NCI-H524 treated with DMSO at 0.1 percent for 48 hours (cell line): ENCODE data around the gene HEATR5A.
"Not testable (repeated sequence)": the region's sequence is repeated elsewhere in the genome, so short reads cannot be mapped to it uniquely, and the experiment has no call there.

Experiments
- DNase-seq: peaks from one replicate; lab custom pipeline; 2025; lab: John Stamatoyannopoulos, UW

Gene HEATR5A

DNA sequence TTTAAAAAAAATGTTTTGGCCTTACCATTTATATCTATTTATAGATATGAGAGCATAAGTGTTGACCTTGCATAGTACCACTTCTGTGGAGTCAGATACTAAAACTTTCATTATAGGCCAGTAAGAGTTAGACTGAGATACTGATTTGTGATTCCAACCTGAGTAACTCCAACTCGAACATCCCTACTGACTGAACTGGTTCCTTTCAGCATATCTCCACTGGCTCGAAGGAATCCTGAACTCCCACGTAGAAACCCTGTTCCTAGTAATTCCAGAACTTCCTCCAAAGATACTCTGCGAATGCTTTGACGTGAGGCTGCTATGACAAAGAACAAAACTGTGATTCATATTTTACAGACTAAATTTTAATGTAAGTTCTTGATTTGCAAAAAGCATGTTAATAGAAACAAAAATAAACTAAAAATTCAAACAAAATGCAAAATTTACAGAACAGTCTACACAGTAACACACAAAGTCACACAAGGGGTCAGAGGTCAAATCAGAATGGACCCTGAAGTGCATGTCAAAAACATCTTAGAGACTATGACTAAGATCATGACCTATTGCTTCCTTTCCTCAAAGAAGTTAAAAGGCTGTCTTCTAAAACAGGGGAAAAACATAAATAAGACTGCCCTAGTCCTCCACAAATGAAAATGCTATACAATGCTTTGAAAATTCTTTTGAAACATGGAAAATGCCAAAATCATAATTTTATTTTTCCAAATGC is 31.5 kb downstream of the HEATR5A start:
- DNase-seq, result no peak

DNA sequence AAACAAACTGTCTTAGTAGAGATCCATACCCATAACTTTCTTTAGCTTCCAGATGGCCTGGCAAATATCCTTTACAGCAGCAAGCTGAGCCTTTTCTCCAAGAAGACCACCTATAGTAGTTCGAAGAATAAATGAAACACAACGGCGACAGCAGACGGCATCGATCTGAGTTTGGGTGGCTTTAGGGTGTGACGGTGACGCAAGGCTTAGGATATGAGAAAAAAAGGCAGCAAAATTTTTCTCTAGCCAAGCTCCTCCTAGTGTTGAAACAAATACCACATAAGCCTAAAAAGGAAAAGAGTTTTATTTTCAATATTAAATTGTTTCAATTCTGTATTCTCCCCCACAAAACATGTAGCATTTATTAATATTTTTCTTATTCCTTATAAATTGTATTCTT is 33.3 kb downstream of the HEATR5A start:
- no peak for DNase-seq

DNA sequence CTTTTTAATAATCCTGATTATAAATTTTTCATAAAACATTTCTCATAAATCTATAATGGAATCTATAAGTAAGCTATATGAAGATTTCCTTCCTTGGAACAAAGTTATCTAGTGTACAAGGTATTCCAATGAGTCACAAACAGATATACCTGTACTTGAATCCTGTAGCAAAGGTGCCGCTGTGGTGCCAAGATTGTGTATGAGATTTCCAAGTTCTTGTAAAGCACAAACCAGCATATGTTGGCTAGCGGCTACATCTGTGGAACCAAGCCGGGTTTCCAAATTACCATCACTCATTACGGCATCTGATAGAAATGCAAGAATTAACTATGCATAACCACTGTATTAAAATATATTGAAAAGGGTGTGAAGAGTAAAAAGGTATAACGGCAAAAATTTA is 34.1 kb downstream of the HEATR5A start:
- DNase-seq, result no peak

DNA sequence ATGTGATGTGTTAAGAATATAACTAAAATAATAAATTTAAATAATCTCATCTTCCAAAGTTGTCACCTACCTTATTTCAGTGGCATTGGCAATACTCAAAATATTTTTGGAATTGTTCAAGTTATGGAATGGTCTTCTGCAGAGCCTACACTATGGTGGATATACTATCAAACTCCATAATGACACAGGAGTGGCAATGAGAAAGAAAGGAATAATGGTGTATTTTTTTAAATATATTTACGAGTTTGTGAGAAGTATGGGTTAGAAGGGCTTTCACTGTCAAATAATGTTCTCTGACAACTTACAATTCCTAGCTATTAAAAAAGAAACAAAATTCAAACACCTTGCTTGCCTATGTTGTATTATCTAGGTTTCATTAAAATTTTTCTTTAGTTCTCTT is 38.1 kb downstream of the HEATR5A start:
- DNase-seq, result no peak

DNA sequence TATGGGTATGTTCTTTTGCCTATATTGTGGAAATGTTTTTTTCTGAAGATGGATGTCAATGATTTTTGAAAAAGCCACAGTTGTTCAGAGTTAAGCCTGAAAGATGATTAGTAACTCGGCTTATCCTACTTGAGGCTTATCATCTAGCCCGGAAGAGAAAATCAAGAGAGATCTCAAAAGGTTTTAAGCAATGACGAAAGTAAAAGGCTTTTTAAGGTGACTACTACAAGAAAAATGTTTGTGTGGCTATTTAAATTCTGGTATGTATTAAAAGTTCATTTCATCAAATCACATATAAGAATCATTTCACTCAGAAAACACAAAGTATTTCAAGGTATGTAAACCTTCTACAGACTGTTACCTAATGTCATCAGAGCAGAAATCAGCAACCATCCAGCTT is 40.2 kb downstream of the HEATR5A start:
- DNase-seq, result no peak

DNA sequence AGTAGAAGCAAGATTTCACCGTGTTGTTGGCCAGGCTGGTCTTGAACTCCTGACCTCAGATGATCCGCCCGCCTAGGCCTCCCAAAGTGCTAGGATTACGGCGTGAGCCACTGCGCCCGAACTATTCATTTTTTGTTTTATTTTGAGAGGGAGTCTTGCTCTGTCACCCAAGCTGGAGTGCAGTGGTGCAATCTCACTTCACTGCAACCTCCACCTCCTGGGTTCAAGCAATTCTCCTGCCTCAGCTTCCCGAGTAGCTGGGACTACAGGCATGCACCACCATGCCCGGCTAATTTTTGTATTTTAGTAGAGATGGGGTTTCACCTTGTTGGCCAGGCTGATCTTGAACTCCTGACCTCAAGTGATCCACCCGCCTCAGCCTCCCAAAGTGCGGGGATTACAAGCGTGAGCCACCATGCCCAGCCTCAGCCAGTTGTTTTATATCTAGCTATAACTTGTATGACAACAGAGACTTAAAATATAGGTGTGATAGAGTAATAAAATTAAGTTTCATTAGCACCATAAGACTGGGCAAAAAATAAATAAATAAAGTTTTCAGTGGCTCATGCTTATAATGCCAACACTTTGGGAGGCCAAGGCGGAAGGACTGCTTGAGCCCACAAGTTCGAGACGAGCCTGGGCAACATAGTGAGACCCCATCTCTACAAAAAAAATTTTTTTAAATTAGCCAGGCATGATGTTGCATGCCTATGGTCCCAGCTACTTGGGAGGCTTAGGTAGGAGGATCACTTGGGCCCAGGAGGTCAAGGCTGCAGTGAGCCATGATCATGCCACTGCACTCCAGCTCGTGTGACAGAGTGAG is 41.0 kb downstream of the HEATR5A start:
- not testable (repeated sequence) for DNase-seq

DNA sequence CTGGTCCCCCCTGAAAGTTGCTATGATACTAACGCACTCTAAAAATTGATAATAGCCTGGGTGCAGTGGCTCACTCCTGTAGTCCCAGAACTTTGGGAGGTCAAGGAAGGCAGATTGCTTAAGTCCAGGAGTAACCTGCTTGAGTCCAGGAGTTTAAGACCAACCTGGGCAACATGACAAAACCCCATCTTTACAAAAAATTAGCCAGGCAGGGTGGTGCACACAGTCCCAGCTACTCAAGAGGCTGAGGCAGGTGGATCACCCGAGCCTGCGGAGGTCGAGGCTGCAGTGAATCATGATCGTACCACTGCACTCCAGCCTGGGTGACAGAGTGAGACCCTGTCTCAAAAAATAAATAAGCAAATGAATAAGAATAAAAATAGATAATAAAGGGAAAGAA is 42.9 kb downstream of the HEATR5A start:
- DNase-seq, result no peak

DNA sequence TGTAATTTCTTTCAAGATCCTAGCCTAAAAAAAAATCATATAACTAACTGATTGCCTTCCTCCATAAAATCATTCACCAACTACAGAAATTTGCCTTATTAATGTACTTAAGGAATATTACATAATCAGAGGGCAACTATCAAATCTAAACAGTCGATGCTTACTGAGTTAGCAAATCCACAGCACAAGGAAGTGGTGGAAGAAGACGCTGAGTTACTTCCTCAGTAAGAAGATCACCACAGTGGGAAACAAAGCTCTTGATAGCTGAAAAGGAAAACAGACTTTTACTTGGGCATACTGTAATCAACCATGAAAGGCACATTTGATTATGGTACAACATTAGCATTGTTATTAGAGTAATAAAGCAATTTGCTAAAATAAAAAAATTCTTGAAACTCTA is 48.7 kb downstream of the HEATR5A start:
- DNase-seq, result no peak

DNA sequence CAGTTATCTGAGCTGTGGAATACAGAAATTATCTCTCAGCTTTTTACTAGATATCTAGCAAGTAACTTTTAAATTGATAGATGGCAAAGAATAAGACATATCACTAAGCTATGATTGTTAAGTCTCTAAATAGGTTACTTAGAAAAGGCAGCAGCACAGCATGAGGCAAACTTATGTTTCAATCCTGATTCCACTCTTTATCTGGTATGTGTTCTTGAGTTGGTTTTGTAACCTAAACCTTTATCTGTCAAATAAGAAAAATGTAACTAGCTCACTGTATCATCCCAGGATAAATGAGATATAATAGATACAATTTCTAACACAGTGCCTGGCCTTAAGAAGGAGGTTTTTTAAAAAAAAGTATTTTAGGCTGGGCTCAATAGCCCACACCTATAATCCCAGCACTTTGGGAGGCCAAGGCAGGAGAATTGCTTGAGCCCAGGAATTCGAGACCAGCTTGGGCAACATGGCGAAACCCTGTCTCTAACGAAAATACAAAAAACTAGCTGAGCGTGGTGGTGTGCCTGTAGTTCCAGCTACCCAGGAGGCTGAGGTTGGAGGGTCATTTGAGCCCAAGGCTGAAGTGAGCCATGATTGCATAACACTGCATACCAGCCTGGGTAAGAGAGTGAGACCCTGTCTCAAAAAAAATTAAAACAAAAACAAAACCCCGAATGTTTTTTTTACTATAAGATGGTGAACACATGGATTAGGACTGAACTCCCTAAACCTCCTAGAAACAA is 56.8 kb downstream of the HEATR5A start:
- no peak for DNase-seq

DNA sequence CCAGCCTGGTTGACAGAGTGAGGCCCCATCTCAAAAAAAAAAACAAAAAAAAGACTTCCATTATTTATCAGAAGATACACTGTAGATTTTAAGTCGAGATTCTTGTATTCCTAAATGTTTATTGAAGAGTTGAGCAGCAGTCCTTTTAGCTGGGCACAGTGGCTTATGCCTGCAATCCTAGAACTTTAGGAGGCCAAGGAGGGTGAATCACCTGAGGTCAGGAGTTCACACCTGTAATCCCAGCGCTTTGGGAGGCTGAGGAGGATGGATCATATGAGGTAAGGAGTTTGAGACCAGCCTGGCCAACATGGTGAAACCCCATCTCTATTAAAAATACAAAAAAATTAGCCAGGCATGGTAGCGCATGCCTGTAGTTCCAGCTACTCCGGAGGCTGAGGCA is 57.6 kb downstream of the HEATR5A start:
- DNase-seq, result no peak

DNA sequence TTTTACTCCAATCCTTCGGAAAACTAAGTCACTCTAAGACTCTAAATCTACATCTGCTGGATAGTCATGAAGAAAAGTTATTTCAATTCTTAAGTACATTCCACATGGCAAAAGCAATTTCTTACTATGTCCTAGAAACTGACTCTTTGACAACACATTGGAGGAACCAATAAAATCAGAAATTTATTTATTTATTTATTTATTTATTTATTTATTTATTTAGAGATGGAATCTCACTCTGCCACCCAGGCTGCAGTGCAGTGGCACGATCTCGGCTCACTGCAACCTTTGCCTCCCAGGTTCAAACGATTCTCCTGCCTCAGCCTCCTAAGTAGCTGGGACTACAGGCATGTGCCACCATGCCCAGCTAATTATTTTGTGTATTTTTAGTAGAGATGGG is 58.6 kb downstream of the HEATR5A start:
- not testable (repeated sequence) for DNase-seq

DNA sequence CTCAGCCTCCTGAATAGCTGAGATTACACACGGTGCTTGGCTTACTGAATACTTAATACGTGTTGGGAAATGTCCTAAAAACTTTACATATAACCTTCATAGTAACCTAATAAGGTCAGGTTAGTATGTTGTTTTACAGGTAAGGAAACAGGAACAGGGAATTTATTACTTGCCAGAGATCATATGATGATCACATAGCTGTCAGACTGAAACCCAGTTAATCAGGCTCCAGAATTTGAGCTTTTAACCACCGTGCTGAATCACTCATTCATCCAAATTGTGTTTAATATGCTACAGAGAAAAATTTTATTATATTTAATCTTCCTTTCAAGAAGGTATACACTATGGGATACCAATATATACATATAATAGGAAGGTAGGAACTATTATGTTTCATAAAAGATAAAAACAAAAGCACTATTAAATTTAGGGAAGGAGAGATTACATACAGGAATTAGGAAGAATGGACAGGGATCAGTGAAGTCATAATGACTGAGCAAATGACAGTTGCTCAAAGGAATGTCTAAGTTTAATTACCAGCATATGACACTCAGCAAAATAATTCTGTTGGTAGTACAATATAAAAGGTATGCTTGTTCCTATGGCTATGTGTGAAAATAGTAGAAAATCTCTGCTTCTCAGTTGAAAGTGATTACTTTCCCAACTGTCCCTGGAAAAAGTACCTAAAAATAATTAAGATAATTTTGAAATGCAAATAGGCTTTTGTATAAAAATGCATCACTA is 59.3 kb downstream of the HEATR5A start:
- no peak for DNase-seq

DNA sequence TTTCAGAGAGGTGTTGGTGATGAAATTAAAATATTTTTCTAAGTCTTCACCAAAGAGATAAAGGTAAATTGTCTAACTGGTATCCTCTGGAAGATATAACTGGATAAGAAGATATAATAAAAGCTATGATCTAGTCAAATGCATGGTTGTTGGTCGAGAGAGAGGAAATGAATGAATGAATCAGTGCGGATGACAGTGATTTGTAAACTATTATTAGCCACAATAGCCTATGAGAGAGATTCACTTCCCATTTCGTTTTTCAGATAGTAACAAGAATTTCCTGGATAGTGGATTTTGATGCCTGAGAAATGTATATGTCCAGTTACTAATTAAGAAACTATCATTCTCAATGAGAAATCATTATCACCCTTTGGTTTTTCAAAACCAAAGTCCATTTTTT is 63.1 kb downstream of the HEATR5A start:
- no peak for DNase-seq

DNA sequence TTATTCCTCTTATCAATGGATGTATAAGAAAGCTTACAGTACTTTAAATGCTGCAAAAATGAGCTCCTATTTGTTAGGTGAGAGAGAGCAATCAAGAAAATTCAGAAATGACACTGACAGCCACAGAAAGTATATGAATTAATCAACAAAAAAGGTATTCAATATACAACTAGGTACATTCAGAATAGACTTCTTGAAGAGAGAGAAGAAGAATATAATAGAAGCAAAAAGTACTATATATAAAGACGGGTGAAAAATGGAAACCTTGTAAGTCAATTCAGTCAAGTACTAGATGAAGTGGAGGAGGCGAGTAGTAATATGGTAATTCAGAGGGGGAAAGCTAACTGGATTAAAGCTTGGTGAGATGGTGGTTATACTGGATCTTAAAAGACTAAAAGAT is 74.3 kb downstream of the HEATR5A start:
- no peak for DNase-seq

DNA sequence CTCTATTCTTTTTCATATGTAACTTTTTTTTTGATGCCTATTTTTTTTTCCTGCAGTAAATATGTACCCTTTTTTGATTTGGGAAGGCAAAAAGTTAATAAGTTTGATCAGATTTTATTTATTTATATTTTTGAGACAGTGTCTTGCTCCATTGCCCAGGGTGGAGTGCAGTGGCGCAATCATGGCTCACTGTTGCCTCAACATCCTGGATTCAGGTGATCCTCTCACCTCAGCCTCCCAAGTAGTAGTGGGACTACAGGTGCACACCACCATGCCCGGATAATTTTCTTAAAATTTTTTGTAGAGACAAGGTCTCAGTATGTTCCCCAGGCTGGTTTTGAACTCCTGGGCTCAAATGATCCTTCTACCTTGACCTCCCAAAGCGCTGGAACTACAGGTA is 79.1 kb downstream of the HEATR5A start:
- DNase-seq, result no peak

DNA sequence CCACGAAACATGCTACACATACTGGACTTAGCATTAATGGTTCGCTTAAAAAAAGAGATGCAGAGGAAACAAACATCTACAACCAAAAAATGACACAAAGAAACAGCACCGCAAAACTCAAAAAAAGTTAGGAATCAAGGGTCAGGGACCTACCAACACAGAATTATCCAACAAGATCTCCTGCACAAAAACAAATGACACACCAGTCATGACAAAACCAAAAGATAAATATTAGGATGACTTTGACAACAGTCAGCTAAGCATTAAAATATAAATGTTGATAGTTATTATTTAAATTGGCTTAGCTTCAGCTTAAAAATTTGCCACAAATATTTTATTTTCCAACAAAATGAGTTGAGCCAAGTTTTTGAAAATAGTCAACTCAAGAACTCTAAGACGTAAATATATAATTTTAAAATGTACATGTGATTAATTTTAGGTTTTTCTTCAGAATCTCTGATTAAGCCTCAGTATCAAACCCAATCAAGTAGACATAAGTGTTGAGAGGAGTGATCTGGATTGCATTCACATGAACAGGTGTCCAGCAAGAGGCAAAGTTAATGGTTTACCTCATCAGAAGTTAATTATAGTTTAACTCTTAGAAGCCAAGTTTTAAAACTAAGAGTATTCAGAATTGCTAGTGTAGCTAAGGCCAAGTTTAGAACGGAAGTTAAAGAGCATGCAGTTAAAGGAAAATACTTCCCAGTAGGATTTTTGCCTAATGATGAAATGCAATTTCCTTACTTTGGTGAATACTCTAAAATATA is 79.9 kb downstream of the HEATR5A start:
- DNase-seq, result no peak

DNA sequence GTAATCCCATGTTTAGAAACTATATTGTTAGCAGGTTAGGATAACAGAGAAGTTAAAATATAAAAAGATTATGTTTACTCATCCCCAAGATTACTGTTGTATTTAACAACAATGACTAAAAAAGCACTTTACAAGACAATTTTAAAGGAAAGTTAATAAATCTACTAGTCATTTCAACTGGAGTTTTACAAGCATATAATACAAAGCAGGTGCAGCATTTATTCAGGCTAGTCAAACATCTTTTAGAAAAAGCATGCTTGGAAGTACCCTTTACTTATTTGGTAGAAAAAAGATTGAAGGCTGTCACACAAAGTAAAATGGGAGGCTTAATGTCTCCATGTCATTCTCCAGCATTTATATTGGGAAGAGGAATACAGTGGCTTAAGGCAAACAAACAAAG is 80.6 kb downstream of the HEATR5A start:
- no peak for DNase-seq

DNA sequence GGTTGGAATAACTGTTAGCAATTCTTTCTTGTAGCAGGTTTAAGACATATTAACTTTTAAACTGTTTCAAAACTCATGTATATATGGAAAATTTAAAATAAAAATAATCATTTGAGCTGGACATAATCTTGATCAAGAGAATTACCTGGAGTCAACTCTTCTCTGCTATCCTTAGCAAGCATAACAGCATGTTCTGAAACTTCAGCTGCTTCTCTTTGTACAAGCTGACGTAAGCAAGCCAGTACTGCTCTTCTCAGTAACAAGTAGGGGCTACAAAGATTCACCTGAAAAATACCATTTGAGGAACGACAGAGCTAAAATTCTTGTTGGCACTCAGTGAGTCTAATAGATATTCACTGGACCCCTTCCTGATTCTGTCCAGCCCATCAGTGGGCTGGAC is 83.0 kb downstream of the HEATR5A start:
- no peak for DNase-seq

DNA sequence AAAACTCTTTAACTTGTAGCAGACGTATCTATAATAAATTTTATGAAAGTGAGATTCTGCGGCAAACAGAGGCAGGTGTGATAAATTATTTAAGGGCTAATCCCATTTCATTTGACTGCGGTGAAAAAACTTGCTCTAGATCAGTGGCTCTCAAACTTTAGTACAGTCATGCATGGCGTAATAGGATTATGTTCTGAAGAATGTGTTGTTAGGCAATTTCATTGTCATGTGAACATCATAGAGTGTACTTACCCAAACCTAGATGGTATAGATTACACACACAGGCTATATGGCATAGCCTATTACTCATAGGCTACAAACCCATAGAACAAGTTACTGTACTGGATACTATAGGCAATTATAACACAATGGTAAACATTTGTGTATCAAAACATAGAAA is 83.7 kb downstream of the HEATR5A start:
- peak; percentile 95 for DNase-seq

DNA sequence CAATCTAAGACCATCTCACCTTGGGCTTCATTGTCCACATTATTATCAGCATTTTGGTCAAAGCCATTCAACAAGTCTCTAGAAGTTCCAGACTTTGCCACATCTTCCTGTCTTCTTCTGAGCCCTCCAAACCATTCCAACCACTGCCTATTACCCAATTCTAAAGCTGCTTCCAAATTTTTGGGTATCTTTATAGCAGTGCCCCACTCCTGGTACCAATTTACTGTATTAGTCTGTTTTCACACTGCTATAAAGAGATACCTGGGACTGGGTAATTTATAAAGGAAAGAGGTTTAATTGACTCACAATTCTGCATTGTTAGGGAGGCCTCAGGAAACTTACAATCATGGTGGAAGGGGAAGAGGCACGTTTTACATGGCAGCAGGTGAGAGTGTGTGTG is 89.0 kb downstream of the HEATR5A start:
- DNase-seq, result not testable (repeated sequence)

DNA sequence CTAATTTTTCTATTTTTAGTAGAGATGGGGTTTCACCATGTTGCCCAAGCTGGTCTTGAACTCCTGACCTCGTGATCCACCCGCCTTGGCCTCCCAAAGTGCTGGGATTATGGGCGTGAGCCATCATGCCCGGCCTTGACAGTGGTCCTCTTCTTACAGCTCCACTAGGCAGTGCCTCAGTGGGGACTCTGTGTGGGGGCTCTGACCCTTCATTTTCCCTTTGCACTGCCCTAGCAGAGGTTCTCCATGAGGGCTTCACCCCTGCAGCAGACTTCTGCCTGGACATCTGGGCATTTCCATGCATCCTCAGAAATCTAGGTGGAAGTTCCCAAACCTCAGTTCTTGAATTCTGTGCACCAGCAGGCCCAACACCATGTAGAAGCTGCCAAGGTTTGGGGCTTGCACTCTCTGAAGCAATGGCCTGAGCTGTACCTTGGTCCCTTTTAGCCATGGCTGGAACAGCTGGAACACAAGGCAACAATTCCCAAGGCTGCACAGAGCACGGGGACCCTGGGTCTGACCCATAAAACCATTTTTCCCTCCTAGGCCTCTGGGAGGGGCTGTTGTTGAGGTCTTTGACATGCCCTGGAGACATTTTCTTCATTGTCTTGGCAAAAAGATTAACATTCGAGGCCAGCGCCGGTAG is 90.4 kb downstream of the HEATR5A start:
- DNase-seq, result not testable (repeated sequence)
